Kidney epithelial cell (primary cell): ENCODE results near the gene NEIL1. TPM values are rescaled to one million over a fixed set of nuclear protein-coding genes. Genes with fewer than 3 reads are reported as not detected.

ENCODE experiments used
- DNase-seq: peaks from one replicate; pipeline ENCODE4 v3.0.0-alpha.2; 2010; ENCODE audit warnings: low read depth
- H3K27me3 ChIP-seq: 2 replicates; pipeline ENCODE4 v1.6.0; 2011; ENCODE audit warnings: low read length; ENCODE audit not compliant: control insufficient read depth, insufficient read depth
- H3K36me3 ChIP-seq: 2 replicates; pipeline ENCODE4 v1.5.1; 2011; ENCODE audit warnings: low read length; ENCODE audit not compliant: control insufficient read depth, insufficient read depth
- H3K4me3 ChIP-seq: 2 replicates; pipeline ENCODE4 v1.5.1; 2011; ENCODE audit warnings: low read depth, mild to moderate bottlenecking, control low read depth, low read length
- total RNA-seq: library from RNA; depleted of rRNA; stranded (reverse); fragments of >200 nt; gene quantifications from 2 replicates; pipeline ENCODE4 v1.2.3, GENCODE V29; 2015
- TF ChIP-seq, protein P1 (sequence below): IDR thresholded peaks from 2 replicates; pipeline ENCODE4 v1.5.1; 2011; ENCODE audit warnings: mild to moderate bottlenecking, moderate library complexity, low read length, control low read depth, inconsistent platforms; ENCODE audit not compliant: insufficient read depth, poor library complexity, severe bottlenecking

The NEIL1 gene
- total RNA-seq, 1 donor from 2014 or later: 6.1 TPM

- TF ChIP-seq, protein P1, sequence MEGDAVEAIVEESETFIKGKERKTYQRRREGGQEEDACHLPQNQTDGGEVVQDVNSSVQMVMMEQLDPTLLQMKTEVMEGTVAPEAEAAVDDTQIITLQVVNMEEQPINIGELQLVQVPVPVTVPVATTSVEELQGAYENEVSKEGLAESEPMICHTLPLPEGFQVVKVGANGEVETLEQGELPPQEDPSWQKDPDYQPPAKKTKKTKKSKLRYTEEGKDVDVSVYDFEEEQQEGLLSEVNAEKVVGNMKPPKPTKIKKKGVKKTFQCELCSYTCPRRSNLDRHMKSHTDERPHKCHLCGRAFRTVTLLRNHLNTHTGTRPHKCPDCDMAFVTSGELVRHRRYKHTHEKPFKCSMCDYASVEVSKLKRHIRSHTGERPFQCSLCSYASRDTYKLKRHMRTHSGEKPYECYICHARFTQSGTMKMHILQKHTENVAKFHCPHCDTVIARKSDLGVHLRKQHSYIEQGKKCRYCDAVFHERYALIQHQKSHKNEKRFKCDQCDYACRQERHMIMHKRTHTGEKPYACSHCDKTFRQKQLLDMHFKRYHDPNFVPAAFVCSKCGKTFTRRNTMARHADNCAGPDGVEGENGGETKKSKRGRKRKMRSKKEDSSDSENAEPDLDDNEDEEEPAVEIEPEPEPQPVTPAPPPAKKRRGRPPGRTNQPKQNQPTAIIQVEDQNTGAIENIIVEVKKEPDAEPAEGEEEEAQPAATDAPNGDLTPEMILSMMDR: no peak
- Histone ChIP-seq H3K36me3 (peaks cover 1% of the 10 kb centered on the region), H3K4me3 (no peak overlapping the region), H3K27me3 (peaks cover 2% of the 10 kb centered on the region)
- DNase-seq: no peak
These were observed 3.9 kb downstream of the NEIL1 start for GRCh38 chr15:75350601-75351361.

GRCh38 chr15:75352186-75353080, 5.6 kb downstream of the NEIL1 start:
- TF ChIP-seq, protein P1: no peak
- no peak for DNase-seq
- H3K4me3 ChIP-seq: no peak overlapping the region
- peaks cover 2% of the 10 kb centered on the region for H3K36me3 ChIP-seq
- H3K27me3 ChIP-seq: peaks cover 2% of the 10 kb centered on the region

DNA sequence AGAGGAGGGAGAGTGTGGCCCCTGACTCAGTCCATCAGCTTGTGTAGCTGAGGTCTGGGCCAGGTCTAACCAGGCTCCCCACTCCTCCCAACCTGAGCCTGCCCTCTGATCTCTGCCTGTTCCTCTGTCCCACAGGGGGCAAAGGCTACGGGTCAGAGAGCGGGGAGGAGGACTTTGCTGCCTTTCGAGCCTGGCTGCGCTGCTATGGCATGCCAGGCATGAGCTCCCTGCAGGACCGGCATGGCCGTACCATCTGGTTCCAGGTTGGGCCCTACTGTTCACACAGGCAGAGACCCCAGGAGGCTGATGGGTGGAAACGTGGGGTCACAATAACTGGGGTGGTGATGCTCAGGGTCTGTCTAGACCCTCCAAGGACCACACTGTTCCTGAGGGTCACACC, 6.8 kb downstream of the NEIL1 start:
- peaks cover 2% of the 10 kb centered on the region for H3K27me3 ChIP-seq
- no peak for DNase-seq
- TF ChIP-seq, protein P1: no peak
- no peak overlapping the region for H3K4me3 ChIP-seq
- H3K36me3 ChIP-seq: peaks cover 5% of the 10 kb centered on the region

DNA sequence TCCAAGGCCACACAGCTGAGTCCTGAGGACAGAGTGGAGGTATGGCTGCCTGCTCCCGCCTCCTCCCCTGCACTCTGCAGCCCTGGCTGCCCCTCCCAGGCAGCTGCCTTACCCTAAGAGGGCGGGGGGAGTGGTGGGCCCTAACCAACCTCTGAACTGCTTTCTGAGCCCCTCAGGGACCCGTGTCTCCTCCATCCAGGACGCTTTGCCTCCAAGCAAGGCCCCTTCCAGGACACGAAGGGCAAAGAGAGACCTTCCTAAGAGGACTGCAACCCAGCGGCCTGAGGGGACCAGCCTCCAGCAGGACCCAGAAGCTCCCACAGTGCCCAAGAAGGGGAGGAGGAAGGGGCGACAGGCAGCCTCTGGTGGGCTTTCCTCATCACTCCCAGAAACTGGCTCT, 7.6 kb downstream of the NEIL1 start:
- Histone ChIP-seq H3K36me3 (peaks cover 6% of the 10 kb centered on the region), H3K27me3 (no peaks in the 10 kb centered on the region), H3K4me3 (no peak overlapping the region)
- TF ChIP-seq, protein P1: no peak
- DNase-seq: no peak

DNA sequence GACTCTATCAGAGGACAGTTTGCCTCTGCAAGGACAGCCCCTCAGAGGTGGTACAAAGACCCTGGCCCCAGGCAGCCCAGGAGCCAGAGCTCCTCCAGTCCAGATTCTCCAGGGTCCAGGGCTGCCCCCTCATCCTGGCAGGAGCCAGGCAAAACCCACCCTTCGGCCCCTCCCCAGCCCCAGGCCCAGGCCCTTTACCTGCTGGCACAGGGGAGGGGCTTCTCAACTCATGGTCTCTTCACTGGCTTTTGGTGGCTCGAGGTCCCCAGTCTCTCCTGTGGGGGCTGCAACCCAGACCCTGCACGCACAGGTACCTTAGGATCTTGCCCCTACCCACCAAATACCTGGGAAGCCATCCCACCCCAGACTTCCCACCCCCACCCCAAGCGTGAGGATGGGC, 8.5 kb downstream of the NEIL1 start:
- no peak for DNase-seq
- TF ChIP-seq, protein P1: no peak
- peaks cover 7% of the 10 kb centered on the region for H3K36me3 ChIP-seq
- no peak overlapping the region for H3K4me3 ChIP-seq
- H3K27me3 ChIP-seq: no peaks in the 10 kb centered on the region
